GM19395 (cell line): Measurements from ENCODE around the gene ABHD12.

Experiments used
- ATAC-seq: cut with Tn5 transposase; IDR thresholded peaks from one replicate; pipeline ENCODE4 v1.9.1; 2021; ENCODE audit warnings: mild to moderate bottlenecking, moderate library complexity; ENCODE audit not compliant: unreplicated experiment

The ABHD12 gene

GRCh38 chr20:25382704-25383370 is 7.8 kb downstream of the ABHD12 start:
- ATAC-seq = no peak

DNA sequence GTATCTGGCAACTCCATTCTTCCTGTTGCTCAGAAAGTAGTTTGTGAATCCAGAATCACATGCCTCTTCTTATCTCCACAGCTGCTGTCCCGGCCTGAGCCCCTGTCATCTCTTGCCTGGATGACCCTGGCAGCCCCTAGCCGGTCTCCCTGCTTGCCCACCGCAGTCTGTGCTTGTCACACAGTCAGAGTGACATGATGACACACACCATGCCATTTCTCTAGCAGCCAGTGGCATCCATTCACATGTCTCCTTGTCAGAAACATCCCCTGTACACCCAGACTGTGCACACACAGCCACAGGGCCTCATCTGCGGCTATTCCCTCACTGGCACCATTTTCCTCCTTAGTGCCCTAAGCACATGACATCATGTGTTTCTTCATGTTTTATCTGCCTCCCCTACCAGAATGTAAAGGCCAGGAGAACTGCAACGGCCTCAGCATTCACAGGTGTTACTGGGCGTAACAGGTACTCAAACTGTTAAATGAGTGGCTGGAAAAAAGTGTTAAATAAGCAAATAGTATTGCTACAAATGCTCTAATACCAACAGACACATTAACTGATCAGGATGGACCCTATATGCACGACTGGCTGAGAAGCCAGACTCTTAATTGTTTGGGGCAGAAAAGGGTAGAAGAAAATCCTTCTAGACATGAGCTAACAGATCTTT is 9.6 kb downstream of the ABHD12 start:
- ATAC-seq = no peak

- ATAC-seq = no peak
These were observed 11.5 kb downstream of the ABHD12 start for GRCh38 chr20:25378884-25379733.

- no peak for ATAC-seq
These were observed 12.3 kb downstream of the ABHD12 start for GRCh38 chr20:25378189-25378883.

- ATAC-seq = no peak
These were observed 13.7 kb downstream of the ABHD12 start for GRCh38 chr20:25376886-25377285.

DNA sequence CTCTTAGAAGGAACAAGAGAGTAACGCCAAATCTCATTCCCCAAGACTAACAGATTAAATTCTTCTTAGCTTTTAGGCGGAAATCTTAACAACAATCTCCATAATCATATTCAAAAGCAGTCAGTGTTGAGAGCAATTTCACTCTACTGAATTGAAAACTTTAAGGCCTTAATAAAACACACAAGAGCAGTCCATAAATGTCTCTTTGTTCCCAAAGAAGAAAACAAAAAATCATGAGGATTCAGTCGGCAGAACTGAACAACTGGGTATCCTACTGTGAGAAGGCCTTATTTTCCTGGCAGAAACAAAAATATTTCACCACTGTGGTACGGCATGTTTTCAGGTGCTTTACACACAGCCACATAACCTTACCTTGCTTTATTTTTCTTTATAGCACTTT is 14.4 kb downstream of the ABHD12 start:
- no peak for ATAC-seq

GRCh38 chr20:25374842-25375241 is 15.8 kb downstream of the ABHD12 start:
- no peak for ATAC-seq

DNA sequence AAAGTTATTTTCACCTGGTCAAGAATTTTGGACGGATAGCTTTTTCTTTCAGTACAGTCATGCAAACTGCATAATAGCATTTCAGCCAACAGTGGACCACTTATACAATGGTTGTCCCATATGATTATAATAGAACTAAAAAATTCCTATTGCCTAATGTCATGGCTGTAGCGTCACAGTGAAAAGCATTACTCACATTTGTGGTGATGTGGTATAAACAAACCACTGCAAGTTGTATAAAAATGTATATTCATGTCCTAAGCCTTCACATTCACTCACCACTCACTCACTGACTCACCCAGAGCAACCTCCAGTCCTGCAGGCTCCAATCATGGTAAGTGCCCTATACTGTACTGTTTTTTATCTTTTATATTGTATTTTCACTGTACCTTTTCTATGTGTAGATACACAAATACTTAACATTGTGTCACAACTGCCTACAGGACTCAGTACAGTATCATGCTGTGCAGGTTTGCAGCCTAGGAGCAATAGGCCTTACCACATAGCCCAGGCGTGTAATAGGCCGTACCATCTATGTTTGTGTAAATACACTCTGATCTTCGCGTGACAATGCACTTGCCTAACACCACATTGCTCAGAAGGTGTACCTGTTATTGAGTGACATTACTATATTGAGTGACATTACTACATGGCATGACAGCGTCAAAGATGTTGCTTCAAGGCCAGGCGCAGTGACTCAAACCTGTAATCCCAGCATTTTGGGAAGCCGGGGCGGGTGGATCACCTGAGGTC is 17.9 kb downstream of the ABHD12 start:
- ATAC-seq = no peak

DNA sequence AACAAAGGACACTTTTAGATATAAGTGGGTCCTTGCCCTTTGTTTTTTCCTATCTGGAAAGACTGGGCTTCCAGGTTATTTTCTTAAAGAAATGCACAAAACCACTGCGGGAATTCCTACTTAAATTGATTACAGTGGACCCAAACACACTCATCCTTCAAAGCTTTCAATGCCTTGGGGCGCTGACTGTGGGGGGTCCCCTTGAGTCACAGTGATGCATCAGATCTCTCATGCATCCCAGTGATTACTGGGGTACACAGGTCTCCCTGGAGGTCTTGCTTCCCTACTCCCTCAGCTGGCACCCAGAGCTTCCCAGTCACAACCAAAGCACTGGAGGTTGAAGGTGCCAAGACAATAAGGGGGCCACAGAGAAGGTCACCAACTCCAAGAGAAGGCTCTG is 20.7 kb downstream of the ABHD12 start:
- ATAC-seq = no peak

DNA sequence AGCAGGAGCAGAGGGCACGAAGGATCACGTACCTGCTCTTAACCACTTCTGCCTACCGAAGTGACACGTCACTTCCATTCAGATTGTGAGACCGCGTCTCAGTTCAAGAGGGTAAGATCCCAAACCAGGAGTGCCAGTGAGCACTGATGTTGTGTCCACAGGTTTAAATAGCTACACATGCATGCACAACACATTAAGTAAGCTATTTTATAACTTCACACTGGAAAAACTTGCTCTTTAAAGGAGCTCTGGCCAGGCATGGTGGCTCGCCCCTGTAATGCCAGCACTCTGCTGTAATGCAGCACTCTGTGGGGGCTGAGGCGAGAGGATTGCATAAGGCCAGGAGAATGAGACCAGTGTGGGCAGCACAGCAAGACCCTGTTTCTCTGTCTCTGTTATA is 21.1 kb downstream of the ABHD12 start:
- ATAC-seq = no peak

- no peak for ATAC-seq
These were observed 21.7 kb downstream of the ABHD12 start for GRCh38 chr20:25368976-25369375.

GRCh38 chr20:25368526-25368925 is 22.1 kb downstream of the ABHD12 start:
- ATAC-seq = no peak

GRCh38 chr20:25364879-25365699 is 25.5 kb downstream of the ABHD12 start:
- ATAC-seq = no peak

DNA sequence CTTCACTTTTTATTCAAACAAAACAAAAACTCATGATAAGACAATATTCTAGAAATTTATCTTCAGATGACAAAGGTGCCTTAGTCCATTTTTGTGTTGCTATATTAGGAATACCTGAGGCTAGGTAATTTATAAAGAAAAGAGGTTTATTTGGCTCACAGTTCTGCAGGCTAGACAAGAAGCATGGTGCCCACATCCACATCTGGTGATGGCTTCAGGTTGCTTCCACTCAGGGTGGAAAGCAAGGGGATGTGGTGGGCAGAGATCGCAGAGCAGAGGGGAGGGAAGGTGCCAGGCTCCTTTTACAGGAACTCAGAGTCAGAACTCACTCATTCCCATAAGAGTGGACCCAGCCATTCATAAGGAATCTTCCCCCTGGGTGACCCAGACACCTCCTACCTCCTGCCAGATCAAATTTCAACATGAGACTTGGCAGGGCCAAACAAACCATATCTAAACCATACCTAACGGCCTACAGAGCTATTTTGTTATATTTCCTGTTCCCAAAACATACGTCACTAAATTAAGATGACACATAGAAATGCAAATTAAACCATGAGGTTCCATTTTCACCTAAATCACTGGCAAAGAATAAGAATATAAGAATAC is 26.4 kb downstream of the ABHD12 start:
- ATAC-seq = no peak

DNA sequence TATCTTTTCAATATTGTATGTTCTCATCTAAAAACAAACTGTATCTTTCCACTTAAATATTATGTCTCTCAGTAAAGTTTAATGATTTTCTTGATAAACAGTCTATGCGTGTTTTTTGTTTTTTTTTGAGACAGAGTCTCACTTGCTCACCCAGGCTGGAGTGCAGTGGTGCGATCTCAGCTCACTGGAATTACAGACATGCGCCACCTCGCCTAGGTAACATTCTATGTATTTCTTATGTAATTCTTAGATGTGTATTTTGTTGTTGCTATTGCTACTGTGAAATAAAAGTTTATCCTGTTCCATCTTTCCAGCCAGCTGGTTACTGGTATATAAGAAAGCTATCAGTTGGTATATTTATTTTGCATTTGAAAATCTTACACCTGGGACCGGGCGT is 29.4 kb downstream of the ABHD12 start:
- ATAC-seq = peak; percentile 5

GRCh38 chr20:25360631-25361286 is 29.9 kb downstream of the ABHD12 start:
- ATAC-seq = peak; percentile 70

- ATAC-seq = no peak
These were observed 34.2 kb downstream of the ABHD12 start for GRCh38 chr20:25356271-25356933.

GRCh38 chr20:25355866-25356265 is 34.8 kb downstream of the ABHD12 start:
- ATAC-seq = no peak
